HG03521 (cell line): Measurements from ENCODE around the gene MRPL40.
"Not testable (repeated sequence)": the region's sequence is repeated elsewhere in the genome, so short reads cannot be mapped to it uniquely, and the experiment has no call there.

ENCODE experiments used
- ATAC-seq: cut with Tn5 transposase; IDR thresholded peaks from one replicate; pipeline ENCODE4 v1.9.1; 2021; ENCODE audit warnings: mild to moderate bottlenecking, moderate library complexity; ENCODE audit not compliant: unreplicated experiment

Gene MRPL40

DNA sequence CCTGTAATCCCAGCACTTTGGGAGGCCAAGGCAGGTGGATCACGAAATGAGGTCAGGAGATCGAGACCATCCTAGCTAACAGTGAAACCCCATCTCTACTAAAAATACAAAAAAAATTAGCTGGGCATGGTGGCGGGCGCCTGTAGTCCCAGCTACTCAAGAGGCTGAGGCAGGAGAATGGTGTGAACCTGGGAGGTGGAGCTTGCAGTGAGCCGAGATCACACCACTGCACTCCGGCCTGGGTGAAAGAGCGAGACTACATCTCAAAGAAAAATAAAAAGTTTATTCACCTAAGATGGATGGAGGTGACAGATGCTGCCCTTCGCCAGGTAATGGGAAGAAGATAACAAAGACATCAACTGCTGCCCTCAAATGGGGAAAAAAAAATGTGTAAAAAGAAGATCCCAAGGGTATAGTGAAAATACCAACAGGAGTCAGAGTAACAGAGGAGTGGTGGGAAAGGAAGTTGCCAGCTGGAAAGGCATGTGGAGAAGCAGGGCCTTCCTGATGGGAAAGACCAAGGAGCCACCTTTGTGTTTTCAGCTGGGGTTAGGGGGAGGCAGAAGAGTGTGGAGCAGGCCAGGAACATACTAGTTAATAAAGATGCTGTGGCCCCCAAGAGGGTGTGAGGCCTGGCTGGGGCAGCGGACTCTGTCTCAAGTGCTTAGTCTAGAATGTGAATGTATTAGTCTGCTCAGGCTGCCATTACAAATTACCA, 4.3 kb downstream of the MRPL40 start:
- not testable (repeated sequence) for ATAC-seq

DNA sequence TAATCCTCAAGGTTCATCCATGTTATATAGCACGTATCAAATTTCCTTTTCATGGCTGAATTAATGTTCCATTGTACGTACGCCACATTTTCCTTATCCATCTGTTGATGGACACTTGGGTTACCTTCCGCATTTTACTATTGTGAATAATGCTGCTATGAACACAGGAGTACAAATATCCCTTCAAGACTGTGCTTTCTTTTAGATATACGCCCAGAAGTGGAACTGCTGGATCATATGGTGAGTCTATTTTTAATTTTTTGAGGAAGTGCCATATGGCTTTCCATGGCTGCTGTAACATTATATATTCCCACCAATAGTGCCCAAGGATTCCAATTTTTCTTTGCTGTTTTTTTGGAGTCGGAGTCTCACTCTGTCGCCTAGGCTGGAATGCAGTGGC, 6.0 kb downstream of the MRPL40 start:
- no peak for ATAC-seq

DNA sequence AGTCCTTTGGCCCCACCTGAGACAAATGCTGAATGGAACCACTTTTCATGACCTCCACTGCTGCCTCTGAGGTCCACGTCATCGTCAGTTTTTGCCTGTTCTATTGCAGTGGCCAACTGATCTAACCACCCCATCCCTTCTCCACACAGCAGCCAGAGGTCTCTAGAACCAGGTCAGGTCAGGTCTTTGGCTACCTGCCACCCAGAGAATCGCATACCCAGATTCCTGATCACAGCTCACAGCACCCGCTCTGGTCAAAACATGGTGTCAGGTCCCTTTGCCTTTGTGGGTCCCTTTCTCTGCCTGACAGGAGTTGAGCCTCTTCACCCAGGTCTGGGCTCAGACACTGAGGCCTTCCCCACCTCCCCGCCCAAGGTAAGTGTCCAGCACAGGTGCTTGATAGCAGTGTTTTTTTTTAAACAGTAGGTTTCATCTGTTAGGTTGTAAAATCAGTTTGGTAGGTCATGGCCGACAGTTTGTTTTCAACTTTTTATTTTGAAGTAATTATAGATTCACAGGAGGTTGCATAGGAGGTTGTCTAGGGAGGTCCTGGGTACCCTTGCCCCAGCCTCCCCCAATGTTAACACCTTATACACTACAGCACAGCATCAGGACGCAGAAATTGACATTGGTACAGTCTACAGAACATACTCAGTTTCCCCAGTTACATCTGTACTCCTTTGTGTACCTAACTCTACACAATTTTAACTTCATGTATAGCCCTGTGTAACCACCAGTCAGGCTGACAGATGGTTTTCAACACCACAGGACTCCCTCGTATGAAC, 8.3 kb downstream of the MRPL40 start:
- no peak for ATAC-seq

DNA sequence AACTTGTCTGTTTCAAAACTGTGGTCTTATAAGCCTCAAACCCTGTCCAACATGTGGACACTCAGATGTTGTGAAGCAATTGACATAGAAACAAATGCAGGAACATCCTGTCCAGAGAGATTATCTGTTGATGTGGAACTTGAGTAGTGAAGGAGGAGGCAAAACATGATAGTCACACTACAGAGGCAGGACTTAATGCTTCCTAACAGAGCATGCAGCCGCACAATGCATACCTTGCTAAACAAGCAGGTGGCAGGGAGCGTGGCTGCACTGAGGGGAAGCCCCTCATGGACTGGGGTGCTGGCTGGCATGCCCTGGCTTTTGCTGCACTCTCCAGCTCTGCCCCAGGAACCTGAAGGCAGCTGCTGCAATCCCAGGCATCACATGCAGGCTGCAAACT, 9.8 kb downstream of the MRPL40 start:
- no peak for ATAC-seq

DNA sequence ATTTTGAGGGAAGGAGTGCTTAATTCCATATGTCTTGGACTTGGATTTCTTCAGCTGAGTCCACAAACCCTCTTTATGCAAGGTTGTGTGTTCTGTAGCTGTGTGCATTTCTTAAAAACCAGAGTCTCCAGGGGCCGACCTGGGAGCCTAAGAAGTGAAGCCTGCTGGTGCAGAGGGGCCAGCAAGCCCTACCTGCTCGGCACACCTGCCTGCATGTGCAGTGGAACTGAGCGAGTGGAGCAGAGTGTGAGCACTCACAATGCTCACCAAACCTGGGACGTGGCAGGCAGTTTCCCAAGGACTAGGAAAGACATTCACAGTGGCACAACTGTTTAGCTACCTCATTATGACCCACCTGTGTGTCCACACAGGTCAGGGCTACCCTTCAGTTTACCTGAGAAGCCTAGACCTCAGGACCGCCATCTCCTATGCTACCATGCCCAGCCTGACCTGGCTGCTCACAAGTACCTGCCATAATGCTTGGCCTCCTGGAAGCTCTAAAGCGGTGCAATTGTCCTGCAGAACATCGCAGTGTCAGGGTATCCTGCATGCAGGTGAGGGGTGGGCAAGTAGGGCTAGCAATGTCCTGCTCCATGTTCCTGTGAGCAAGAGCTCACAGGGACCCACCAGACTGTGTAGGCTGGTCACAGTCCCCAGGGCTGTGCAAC, 11.3 kb downstream of the MRPL40 start:
- ATAC-seq = no peak

DNA sequence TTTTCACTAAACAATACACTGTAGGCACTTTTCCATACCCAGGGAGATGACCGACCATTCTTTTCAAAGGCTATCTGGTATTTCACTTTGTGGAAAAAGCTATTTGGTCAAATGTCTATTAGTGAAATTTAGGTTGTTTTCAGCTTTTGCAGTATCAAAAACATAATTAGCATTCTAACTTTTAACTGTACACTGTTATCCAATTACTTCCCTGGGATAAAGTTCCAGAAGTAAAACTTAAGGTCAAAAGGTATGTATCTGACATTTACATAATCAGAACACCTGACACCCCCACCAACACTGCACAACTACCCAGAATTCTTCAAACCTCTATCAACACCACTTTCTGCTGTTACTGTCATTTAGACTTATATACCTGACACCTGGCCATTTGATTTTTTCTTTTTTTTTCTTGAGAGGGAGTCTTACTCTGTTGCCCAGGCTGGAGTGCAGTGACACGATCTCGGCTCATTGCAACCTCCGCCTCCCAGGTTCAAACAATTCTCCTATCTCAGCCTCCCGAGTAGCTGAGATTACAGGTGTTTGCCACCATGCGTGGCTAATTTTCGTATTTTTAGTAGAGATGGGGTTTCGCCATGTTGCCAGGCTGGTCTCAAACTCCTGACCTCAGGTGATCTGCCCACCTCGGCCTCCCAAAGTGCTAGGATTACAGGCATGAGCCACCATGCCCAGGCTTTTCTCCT, 13.1 kb downstream of the MRPL40 start:
- ATAC-seq = not testable (repeated sequence)

DNA sequence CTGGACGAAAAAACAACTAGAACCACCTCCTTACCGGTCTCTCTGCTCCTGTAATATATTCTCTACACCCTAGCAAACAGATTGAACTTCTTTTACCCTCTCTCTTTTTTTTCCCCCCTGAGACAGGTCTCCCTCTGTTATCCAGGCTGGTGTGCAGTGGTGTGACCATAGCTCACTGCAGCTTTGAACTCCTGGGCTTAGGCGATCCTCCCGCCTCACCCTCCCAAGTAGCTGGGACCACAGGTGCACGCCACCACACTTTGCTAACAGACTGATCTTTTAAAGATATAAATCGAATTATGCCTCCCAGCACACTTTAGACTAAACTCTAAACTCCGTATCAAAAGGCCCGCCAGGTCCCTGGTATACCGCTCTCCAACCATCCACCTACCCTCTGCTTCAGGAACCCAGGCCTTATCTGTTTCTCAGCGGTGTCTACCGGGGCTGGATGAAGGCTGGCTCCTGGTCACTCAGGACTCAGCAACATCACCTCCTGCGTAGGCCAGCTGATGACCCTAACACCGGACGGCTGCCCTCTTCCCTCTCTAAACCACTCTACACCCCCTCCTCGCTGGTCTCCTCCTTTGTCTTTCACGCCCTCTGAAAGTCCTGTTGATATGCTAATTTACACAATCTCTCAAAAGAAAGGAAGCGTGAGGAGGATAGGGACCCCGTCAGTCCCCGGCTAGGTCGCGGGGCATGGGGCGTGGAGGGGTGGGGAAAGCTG, 14.4 kb downstream of the MRPL40 start:
- ATAC-seq = no peak

DNA sequence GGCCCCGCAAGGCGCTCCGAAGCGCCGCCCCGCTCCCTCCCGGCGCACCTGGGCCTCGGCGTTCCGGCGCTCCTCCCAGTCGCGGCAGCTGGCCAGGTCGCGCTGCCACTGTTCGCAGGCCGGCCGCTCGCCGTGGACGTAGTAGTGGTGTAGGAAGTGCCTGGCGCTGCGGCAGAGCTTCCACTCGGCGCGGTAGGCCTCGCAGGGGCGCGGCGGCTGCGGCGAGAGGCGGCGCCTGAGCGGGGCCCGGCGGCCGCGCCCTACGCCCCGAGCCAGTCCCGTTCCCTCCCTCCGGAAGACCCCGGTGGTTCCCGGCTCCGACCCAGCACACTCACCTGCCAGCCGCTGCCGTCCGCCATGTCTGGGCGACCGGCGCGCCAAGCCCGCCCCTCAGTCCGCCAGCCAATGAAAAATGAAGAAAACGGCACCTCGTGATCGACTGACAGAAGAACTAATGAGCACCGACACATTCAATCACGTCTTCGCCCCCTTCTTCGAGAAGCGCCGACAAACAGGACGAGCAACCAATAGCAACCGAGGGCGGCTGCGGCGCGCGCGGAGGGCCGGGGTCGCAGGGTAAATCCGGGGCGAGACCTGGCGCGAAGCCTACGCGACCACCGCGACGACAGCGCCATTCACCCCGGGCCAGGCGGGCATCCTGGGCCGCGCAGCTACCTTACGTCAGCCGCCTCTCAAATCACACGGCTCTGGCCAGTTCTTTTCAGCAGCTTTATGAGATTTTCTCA, 15.2 kb downstream of the MRPL40 start, which contains the start of gene C22orf39:
TSS of gene C22orf39 (minus strand) at position 382 of the 746 bp plus-strand sequence. CDS start at position 359, 23 bp downstream.
- peak; percentile 74 for ATAC-seq

DNA sequence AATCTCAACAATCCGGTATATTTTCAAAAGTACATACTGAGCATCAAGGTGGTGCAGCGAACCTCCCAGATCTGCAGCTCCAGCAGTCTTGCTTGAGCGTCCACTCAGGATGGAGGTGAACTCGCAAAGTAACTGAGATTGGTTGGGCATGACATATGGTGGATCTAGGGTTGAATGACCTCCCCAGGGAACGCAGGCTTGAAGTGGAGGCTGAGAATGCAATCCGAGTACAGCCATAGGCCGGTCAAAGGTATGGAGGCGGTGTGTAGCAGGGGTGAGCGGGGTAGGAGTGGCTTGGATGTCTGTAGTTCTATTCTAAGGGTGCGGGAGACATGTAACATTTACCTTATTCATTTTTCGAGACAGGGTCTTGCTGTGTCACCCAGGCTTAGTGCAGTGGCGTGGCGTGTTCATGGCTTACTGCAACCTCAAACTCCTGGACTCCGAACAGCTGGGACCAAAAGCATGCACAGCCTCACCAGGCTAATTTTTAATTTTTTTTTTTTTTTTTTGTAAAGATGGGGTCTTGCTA, 15.8 kb downstream of the MRPL40 start:
- ATAC-seq = peak; percentile 35

DNA sequence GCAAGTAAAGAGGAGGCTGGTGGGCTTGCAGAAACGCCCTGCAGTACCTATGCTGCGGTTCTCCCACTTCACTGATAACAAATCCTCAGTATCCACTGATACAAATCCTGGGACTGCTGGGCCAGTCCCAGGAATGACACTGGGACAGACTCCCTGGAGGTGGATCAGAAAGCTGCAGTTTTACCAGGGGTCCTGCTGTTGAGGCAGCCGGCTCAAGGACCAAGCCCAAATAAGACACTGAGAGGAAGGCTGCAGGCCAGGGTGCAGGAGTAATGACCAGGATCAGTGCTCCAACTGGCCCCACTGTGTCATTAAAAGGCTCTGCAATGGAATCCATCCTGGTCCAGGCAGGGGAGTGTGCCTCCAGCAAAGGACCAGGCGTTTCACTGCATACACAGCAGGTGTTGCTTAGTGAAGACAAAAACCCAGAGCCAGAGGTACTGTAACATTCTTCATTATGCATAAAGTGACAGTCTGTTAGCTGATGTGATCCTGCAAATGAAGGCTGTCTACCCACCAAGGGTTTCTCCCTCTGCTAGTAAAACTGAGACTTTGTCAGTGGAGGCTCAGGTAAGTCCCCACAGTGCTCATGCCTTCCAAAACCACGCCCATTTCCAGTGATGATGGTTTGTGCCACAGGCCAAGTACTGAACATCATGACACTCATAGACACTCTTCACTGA, 16.5 kb downstream of the MRPL40 start:
- no peak for ATAC-seq

DNA sequence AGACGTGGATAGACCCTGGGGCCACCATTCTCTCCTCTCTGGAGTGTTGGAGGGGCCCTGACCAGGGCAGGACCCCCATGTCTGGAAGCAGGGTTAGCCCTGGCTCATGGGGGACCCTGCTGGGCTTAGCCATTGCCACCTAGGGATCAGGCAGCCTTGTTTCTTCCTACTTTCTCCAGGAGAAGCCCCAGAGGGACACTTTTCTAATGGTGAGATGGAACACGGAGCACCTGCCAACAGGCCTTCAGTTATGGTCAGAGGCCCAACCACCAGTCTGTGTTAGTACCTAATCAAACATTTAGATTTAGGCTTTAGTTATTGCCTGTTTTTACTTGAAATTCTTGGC, 17.1 kb downstream of the MRPL40 start:
- ATAC-seq = no peak

DNA sequence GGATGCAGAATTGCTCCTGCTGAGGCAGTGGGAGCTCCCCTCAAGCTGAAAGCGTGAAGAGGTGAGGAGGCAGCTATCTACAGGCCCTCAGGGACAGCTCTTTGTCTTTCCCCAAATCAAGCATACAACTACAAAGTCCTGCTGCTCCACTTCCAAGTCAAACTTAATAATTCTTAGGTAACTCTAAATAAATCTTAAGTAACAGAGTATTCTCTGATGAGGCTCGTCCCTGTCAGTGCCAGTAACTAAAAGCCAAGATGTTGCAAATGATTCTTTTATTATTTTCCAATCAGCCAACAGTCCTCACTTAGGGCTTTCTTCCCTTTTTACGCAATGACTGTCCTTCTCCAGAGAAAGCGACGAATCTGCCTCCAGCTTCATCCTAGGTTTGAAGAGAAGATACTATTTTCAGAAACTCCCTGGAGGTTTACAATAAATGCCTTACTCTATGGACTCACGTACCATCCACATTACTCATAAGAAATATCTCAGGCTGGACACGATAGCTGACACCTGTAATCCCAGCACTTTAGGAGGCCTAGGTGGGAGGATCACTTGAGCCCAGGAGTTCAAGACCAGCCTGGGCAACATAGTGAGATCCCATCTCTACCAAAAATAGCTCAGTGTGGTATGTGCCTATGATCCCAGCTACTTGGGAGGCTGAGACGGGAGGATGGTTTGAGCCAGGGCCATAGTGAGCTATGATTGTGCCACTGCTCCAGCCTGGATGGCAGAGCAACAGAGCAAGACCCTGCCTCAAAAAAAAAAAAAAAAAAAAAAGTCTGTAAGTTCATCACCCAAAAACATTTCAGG, 18.2 kb downstream of the MRPL40 start:
- ATAC-seq = no peak

DNA sequence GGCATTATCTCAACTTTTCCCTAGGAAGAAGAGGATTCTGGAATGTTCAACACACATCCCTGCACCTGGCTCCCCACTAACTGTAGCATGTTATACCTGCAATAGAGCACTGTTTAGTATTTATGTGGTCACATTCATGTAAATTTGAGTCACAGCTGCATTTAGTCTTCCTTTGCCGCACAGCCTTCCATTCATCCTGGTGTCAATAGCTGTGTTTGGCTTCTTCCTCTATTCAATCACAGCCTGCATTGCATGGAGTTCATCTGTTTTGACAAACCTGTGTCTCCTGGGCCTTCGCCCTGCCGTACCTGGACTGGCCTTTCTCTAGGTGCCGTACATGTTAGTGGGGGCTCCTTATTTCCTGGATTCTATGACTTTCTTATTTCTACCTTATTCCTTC, 19.2 kb downstream of the MRPL40 start:
- ATAC-seq = no peak

DNA sequence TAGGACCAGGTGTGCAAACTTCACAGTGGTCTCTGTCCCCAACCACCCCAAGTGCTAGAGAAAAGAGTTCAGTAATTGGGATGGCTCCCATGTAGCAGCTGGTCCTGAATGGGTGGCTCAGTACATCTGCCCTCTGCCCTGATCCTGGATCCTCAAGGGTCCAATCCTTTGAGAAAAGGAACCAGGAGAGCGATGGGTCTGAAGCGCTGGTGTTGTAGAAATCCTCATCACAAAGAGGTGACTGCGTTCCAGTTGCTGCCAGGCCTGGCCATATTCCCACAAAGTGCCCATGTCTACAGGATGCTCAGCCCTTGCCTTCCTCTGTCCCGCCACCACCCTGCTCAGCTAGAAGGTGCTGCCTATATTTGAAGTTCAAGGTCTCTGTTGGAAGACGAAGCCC, 21.4 kb downstream of the MRPL40 start:
- ATAC-seq = no peak

DNA sequence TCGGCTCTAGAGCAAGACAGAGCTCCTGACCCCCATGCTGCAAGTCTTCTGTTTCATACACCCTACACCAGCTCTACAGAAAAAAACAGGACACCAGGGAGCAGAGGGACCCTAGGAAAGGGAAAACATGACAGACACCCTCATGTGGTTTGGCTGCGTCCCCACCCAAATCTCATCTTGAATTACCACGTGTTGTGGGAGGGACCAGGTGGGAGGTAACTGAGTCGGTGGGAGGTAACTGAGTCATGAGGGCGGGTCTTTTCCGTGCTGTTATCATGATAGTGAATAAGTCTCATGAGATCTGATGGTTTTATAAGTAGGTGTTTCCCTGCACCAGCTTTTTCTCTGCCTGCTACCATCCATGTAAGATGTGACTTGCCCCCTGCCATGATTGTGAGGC, 21.8 kb downstream of the MRPL40 start:
- no peak for ATAC-seq

DNA sequence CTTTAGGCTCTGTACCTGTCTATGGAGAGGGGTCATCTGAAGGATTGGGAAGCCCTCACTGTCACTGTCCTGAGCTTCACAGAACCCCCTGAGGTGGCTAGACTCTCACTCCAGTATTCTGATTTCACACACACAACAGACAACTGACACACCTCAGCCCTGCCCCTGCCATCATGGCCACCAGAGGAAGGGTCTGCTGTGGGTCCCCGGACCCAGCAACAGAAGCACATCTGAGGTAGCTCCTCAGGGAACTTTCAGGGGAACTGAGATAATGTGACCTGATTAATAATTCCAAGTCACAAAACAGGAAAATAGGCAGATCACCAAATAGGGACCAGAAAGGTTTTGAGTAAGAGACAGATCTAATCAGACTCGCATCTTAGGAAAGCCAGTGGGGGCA, 22.7 kb downstream of the MRPL40 start:
- ATAC-seq = no peak

DNA sequence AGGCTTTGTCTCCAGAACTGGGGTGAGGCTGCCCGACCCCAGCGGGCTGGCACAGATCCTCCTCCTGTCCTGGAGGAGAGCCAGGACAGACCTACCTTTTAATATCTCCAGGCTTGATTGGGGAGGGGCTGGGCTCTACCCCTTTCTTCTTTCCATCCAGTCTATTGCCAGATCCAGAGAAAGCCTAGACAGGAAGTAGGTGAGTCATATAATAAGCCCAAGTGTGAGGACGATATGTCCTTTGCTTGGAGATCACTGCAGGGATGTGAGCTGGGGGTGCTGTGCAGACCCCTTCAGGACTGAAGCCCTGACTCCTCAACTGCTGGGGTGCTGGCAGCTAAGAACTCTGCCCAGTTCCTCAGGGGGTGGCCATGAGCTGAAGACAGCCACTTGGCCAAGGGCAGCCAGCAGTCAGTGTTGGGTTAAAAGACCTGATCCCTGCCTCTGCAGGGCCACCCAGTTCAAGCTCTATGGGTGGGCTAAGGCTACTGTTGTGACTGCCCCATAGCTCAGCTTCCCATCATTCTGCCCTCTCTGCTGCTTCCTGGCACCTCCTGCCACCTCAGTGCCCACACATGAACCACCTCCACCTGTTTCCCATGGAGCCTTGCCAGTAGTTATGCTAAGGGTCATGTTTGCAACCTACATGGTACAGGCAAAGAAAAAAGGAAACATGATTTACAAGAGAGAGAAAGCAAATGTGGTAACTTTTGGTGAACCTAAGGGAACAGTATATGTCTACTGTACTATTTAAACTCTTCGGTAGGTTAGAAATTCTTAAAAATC, 23.4 kb downstream of the MRPL40 start:
- no peak for ATAC-seq
